ENCODE results near the gene SLC18A3. TPM values are rescaled to one million over a fixed set of nuclear protein-coding genes. Genes with fewer than 3 reads are reported as not detected.

SLC18A3 gene
- total RNA-seq, 4 donors from 2014 or later = 0.42 to 1.7 (median 0.81) TPM

DNA sequence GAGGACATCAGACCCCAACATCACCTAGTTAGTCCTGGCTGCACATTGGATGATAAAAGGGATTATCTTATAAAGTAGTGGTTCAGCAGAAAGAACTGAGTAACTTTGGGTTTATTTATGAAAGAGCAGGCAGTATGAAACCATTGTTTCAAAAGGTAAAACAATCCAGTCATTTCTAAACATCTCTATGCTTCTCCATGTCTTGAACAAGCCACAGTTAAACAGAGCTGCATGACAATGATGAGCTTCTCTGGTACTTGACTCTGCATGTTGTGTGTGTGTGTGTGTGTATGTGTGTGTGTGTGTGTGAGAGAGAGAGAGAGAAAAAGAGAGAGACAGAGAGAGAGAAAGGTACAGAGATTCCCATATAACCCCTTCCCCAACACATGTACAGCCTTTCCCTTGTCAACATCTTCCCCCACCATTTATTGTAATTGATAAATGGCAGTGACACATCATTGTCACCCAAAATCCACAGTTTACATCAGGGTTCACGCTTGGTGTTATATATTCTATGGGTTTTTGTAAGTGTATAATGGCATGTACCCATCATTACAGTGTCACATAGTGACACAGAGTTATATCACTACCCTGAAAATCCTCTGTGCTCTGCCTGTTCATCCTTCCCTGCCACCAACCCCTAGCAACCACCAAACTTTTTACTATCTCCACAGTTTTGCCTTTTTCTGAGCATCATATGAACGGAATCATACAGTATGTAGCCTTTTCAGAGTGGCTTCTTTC is 32.8 kb upstream of the SLC18A3 start:
- intact Hi-C loops (cut with DNase I) = no loop called here
- no peaks in the 10 kb centered on the region for H3K36me3 ChIP-seq
- no peaks in the 10 kb centered on the region for H3K9me3 ChIP-seq
- H3K27me3 ChIP-seq = peaks cover 0 to 5% (median 0%) of the 10 kb centered on the region in 4 donors
- no peak for DNase-seq (ENCODE audit: extremely low spot score)
- WGBS = 79% methylated on average over 2 of the region's 2 CpGs
- no peak overlapping the region for H3K4me3 ChIP-seq
- no peak overlapping the region for H3K27ac ChIP-seq (replicated peaks in 1 of 4)
- H3K4me1 ChIP-seq = no peaks in the 10 kb centered on the region
- no peak for TF ChIP-seq EP300 (IDR thresholded peaks at IDR 0.05)
- TF ChIP-seq, protein P1, sequence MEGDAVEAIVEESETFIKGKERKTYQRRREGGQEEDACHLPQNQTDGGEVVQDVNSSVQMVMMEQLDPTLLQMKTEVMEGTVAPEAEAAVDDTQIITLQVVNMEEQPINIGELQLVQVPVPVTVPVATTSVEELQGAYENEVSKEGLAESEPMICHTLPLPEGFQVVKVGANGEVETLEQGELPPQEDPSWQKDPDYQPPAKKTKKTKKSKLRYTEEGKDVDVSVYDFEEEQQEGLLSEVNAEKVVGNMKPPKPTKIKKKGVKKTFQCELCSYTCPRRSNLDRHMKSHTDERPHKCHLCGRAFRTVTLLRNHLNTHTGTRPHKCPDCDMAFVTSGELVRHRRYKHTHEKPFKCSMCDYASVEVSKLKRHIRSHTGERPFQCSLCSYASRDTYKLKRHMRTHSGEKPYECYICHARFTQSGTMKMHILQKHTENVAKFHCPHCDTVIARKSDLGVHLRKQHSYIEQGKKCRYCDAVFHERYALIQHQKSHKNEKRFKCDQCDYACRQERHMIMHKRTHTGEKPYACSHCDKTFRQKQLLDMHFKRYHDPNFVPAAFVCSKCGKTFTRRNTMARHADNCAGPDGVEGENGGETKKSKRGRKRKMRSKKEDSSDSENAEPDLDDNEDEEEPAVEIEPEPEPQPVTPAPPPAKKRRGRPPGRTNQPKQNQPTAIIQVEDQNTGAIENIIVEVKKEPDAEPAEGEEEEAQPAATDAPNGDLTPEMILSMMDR (IDR thresholded peaks at IDR 0.05) = no peak
- TF ChIP-seq POLR2AphosphoS5 (IDR thresholded peaks at IDR 0.05) = no peak
- TF ChIP-seq POLR2A (IDR thresholded peaks at IDR 0.05; ENCODE audit: low read depth) = no peak

DNA sequence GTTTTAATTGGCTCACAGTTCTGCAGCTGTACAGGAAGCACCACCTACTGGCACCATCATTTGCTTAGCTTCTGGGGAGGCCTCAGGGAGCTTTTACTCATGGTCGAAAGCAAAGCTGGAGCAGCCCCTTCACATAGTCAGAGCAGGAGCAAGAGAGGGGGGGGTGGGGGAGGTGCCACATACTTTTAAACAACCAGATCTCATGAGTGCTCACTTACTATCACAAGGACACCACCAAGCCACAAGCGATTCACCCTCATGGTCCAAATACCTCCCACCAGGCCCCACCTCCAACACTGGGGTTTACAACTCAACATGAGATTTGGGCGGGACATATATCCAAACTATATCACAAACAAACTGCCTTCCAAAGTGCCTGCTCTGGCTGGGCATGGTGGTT is 31.7 kb upstream of the SLC18A3 start:
- Histone ChIP-seq H3K4me3 (no peak overlapping the region), H3K36me3 (no peaks in the 10 kb centered on the region), H3K9me3 (no peaks in the 10 kb centered on the region), H3K27ac (replicated peaks in 1 of 4) (no peak overlapping the region), H3K4me1 (no peaks in the 10 kb centered on the region), H3K27me3 (peaks cover 0 to 5% (median 0%) of the 10 kb centered on the region in 4 donors)
- WGBS = 91% methylated on average over 3 of the region's 3 CpGs
- peak; percentile 89 for DNase-seq (ENCODE audit: extremely low spot score)
- intact Hi-C loops (cut with DNase I) = no loop called here
- TF ChIP-seq POLR2A (IDR thresholded peaks at IDR 0.05; ENCODE audit: low read depth) (no peak), EP300 (IDR thresholded peaks at IDR 0.05) (no peak), POLR2AphosphoS5 (IDR thresholded peaks at IDR 0.05) (no peak)
- TF ChIP-seq, protein P1 (IDR thresholded peaks at IDR 0.05) = no peak

GRCh38 chr10:49579621-49580020 is 30.5 kb upstream of the SLC18A3 start:
- WGBS = 57% methylated on average over 2 of the region's 2 CpGs
- no peaks in the 10 kb centered on the region for H3K9me3 ChIP-seq
- no peak for DNase-seq (ENCODE audit: extremely low spot score)
- H3K27ac ChIP-seq (replicated peaks in 1 of 4) = no peak overlapping the region
- peaks cover 0 to 5% (median 0%) of the 10 kb centered on the region in 4 donors for H3K27me3 ChIP-seq
- H3K4me1 ChIP-seq = no peaks in the 10 kb centered on the region
- TF ChIP-seq, protein P1 (IDR thresholded peaks at IDR 0.05) = no peak
- no peak for TF ChIP-seq EP300 (IDR thresholded peaks at IDR 0.05)
- no peak for TF ChIP-seq POLR2AphosphoS5 (IDR thresholded peaks at IDR 0.05)
- no peak for TF ChIP-seq POLR2A (IDR thresholded peaks at IDR 0.05; ENCODE audit: low read depth)
- intact Hi-C loops (cut with DNase I) = no loop called here
- no peaks in the 10 kb centered on the region for H3K36me3 ChIP-seq
- no peak overlapping the region for H3K4me3 ChIP-seq

DNA sequence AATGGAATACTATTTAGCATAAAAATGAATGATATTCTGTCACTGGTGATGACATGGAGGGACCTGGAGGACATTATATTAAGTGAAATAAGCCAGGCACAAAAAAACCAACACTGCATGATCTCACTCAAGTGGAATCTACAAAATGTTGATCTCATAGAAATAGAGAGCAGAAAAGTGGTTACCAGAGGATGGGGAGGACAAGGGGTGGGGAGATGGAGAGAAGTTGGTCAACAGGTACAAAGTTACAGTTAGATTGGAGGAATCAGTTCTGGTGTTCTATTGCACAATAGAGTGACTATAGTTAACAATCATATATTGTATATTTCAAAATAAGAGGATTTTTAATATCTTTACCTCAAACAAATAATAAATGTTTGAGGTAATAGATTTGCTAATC is 24.7 kb upstream of the SLC18A3 start:
- Histone ChIP-seq H3K4me1 (no peaks in the 10 kb centered on the region), H3K27me3 (peaks cover 0 to 3% (median 0%) of the 10 kb centered on the region in 4 donors), H3K27ac (replicated peaks in 1 of 4) (no peak overlapping the region), H3K36me3 (no peaks in the 10 kb centered on the region), H3K9me3 (no peaks in the 10 kb centered on the region), H3K4me3 (no peak overlapping the region)
- intact Hi-C loops (cut with DNase I) = no loop called here
- no peak for DNase-seq (ENCODE audit: extremely low spot score)
- TF ChIP-seq POLR2A (IDR thresholded peaks at IDR 0.05; ENCODE audit: low read depth) (no peak), EP300 (IDR thresholded peaks at IDR 0.05) (no peak), POLR2AphosphoS5 (IDR thresholded peaks at IDR 0.05) (no peak)
- TF ChIP-seq, protein P1 (IDR thresholded peaks at IDR 0.05) = no peak

Measured in esophagus muscularis mucosa (tissue), 4 donors.